Osteoblast (primary cell): ENCODE data around the gene KCNMB1. TPM values are rescaled to one million over a fixed set of nuclear protein-coding genes. Genes with fewer than 3 reads are reported as not detected.
A peak's percentile ranks its signal among the peaks of the same experiment; 100 is the strongest.

Experiments used
- DNase-seq: peaks from one replicate; pipeline ENCODE4 v3.0.0; 2011; ENCODE audit warnings: low spot score, mixed read lengths; ENCODE audit not compliant: insufficient read length; ENCODE audit errors: missing footprints
- H2AFZ ChIP-seq: 2 replicates; pipeline ENCODE4 v1.6.0; 2011; ENCODE audit warnings: mild to moderate bottlenecking, low read length
- H3K27ac ChIP-seq: 2 replicates; pipeline ENCODE4 v1.5.1; 2011; ENCODE audit warnings: mild to moderate bottlenecking, low read depth, low read length, moderate library complexity
- H3K27me3 ChIP-seq: 2 replicates; pipeline ENCODE4 v1.6.0; 2012; ENCODE audit warnings: mild to moderate bottlenecking, control low read depth, inconsistent platforms, low read length, moderate library complexity; ENCODE audit not compliant: insufficient read depth
- H3K36me3 ChIP-seq: 2 replicates; pipeline ENCODE4 v1.5.1; 2011; ENCODE audit warnings: mild to moderate bottlenecking, low read length, control low read depth, moderate library complexity; ENCODE audit not compliant: insufficient read depth
- H3K4me1 ChIP-seq: 2 replicates; pipeline ENCODE4 v1.5.1; 2011; ENCODE audit warnings: mild to moderate bottlenecking, low read length, control low read depth, moderate library complexity; ENCODE audit not compliant: insufficient read depth
- H3K4me2 ChIP-seq: 2 replicates; pipeline ENCODE4 v1.6.0; 2011; ENCODE audit warnings: mild to moderate bottlenecking, low read length; ENCODE audit not compliant: insufficient read depth
- H3K4me3 ChIP-seq: fragments of 200-600 bp; sonication (generic); 3 replicates; pipeline ENCODE4 v1.5.1; 2012; ENCODE audit warnings: mild to moderate bottlenecking, low read length, inconsistent platforms; ENCODE audit not compliant: insufficient read depth
- H3K79me2 ChIP-seq: 2 replicates; pipeline ENCODE4 v1.6.0; 2012; ENCODE audit warnings: mild to moderate bottlenecking, low read length, control low read depth, inconsistent platforms; ENCODE audit not compliant: insufficient read depth
- H3K9me3 ChIP-seq: 2 replicates; pipeline ENCODE4 v1.5.1; 2011; ENCODE audit warnings: low read depth, low read length, control low read depth
- H4K20me1 ChIP-seq: 2 replicates; pipeline ENCODE4 v1.6.0; 2012; ENCODE audit warnings: mild to moderate bottlenecking, low read length, control low read depth; ENCODE audit not compliant: insufficient read depth
- total RNA-seq: library from RNA; depleted of rRNA; stranded (reverse); fragments of >200 nt; gene quantifications from 2 replicates; pipeline ENCODE4 v1.2.3, GENCODE V29; 2012
- TF ChIP-seq, protein P1 (sequence below): IDR thresholded peaks from 2 replicates; pipeline ENCODE4 v1.5.1; 2011; ENCODE audit warnings: mild to moderate bottlenecking, low read depth, low read length, moderate library complexity; ENCODE audit errors: extremely low read depth

The KCNMB1 gene
- total RNA-seq, 1 donor = under 0.01 TPM

- H3K36me3 ChIP-seq = no peaks in the 10 kb centered on the region
- no peak overlapping the region for H2AFZ ChIP-seq
- DNase-seq = no peak
- TF ChIP-seq, protein P1, sequence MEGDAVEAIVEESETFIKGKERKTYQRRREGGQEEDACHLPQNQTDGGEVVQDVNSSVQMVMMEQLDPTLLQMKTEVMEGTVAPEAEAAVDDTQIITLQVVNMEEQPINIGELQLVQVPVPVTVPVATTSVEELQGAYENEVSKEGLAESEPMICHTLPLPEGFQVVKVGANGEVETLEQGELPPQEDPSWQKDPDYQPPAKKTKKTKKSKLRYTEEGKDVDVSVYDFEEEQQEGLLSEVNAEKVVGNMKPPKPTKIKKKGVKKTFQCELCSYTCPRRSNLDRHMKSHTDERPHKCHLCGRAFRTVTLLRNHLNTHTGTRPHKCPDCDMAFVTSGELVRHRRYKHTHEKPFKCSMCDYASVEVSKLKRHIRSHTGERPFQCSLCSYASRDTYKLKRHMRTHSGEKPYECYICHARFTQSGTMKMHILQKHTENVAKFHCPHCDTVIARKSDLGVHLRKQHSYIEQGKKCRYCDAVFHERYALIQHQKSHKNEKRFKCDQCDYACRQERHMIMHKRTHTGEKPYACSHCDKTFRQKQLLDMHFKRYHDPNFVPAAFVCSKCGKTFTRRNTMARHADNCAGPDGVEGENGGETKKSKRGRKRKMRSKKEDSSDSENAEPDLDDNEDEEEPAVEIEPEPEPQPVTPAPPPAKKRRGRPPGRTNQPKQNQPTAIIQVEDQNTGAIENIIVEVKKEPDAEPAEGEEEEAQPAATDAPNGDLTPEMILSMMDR = no peak
- no peaks in the 10 kb centered on the region for H3K79me2 ChIP-seq
- no peaks in the 10 kb centered on the region for H3K27me3 ChIP-seq
- H4K20me1 ChIP-seq = no peaks in the 10 kb centered on the region
- H3K4me3 ChIP-seq = no peak overlapping the region
- H3K9me3 ChIP-seq = no peaks in the 10 kb centered on the region
- no peak overlapping the region for H3K4me2 ChIP-seq
- H3K4me1 ChIP-seq = peaks cover 5% of the 10 kb centered on the region
- no peak overlapping the region for H3K27ac ChIP-seq
These were observed 55.8 kb downstream of the KCNMB1 start for GRCh38 chr5:170333161-170333910.

DNA sequence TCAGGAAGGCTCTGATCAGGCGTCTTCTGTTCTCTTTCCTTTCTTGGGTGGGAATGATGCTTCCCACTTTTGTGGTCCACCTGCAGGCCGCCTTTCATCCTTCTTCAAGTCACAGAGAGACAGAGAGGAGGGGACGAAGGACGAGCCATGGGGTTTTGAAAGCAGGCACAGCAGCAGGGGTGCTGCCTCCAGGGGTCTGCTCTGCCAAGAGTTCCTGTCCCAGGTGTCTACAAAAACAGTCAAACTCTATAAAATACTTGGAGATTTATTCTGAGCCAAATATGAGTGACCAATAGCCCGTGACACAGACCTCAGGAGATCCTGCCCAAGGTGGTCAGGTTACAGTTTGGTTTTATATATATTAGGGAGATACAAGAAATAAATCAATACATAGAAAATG, 57.1 kb downstream of the KCNMB1 start:
- no peak overlapping the region for H3K4me3 ChIP-seq
- no peak overlapping the region for H3K27ac ChIP-seq
- no peaks in the 10 kb centered on the region for H3K79me2 ChIP-seq
- DNase-seq = no peak
- H3K4me1 ChIP-seq = peaks cover 5% of the 10 kb centered on the region
- H3K36me3 ChIP-seq = no peaks in the 10 kb centered on the region
- no peaks in the 10 kb centered on the region for H3K27me3 ChIP-seq
- H2AFZ ChIP-seq = no peak overlapping the region
- H4K20me1 ChIP-seq = no peaks in the 10 kb centered on the region
- no peaks in the 10 kb centered on the region for H3K9me3 ChIP-seq
- H3K4me2 ChIP-seq = no peak overlapping the region
- TF ChIP-seq, protein P1 = no peak

DNA sequence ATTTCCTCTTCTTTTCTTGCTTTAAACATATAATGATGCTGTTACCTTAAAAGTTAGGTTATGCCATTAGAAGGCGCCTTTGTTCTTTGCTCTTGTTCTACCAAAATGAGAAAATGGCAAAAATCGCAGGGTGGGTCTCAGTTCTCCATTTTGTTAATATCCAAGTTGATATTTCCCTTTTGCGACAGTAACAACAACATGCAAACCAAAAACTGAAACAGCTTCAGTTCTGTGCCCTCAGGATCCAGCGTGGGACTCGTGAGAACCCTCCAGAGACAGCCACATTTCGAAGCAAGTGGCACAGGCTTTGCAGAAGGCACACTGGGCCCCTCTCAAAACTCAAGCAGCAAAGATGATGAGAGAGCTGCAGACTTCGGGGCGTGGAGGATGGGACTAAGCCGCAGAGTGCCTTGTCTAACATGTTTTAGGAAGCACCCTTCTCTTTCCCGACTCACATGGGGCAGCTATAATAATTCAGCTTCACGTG, 58.6 kb downstream of the KCNMB1 start:
- Histone ChIP-seq H3K27ac (no peak overlapping the region), H3K4me2 (peak overlapping the region; percentile 53), H2AFZ (no peak overlapping the region), H4K20me1 (no peaks in the 10 kb centered on the region), H3K4me1 (peaks cover 5% of the 10 kb centered on the region), H3K27me3 (no peaks in the 10 kb centered on the region), H3K36me3 (no peaks in the 10 kb centered on the region), H3K9me3 (no peaks in the 10 kb centered on the region), H3K79me2 (no peaks in the 10 kb centered on the region), H3K4me3 (no peak overlapping the region)
- TF ChIP-seq, protein P1 = no peak
- DNase-seq = no peak

DNA sequence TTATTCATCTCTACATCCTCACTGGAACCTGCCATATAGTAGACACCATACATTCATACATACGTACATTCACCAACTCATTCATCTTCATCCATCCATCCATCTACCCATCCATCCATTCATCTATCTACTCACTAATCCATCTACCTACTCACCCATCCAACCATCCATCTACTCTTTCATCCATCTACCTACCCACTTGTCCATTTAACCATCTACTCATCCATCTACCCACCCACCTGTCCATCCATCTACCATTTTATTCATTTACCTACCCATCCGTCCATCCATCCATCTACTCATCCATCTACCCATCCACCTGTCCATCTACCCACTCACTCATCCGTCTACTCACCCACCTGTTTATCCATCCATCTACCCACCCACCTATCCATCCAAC, 59.6 kb downstream of the KCNMB1 start:
- Histone ChIP-seq H3K79me2 (no peaks in the 10 kb centered on the region), H3K27me3 (no peaks in the 10 kb centered on the region), H3K27ac (no peak overlapping the region), H4K20me1 (no peaks in the 10 kb centered on the region), H3K9me3 (no peaks in the 10 kb centered on the region), H3K4me2 (no peak overlapping the region), H3K36me3 (no peaks in the 10 kb centered on the region), H3K4me1 (peaks cover 5% of the 10 kb centered on the region), H3K4me3 (no peak overlapping the region), H2AFZ (no peak overlapping the region)
- no peak for DNase-seq
- TF ChIP-seq, protein P1 = no peak
